OCI-LY3 (cell line): Measurements from ENCODE around the gene C5AR1.

Experiments
- H2AFZ ChIP-seq: fragments of 200-600, 300-600 bp; shearing (Covaris generic); 2 replicates; pipeline ENCODE4 v1.6.0; 2014; ENCODE audit warnings: antibody characterized with exemption, low read depth, low read length
- H3K27ac ChIP-seq: fragments of 200-600, 300-600 bp; sonication (generic); 2 replicates; pipeline ENCODE4 v1.5.1; 2014; ENCODE audit warnings: mild to moderate bottlenecking, low read length, moderate library complexity, mixed read lengths
- H3K27me3 ChIP-seq: fragments of 200-600, 300-600 bp; sonication (generic); 2 replicates; pipeline ENCODE4 v1.6.1; 2014; ENCODE audit warnings: low read depth, low read length, mixed read lengths
- H3K36me3 ChIP-seq: fragments of 200-600, 300-600 bp; sonication (generic); replicated peaks from 2 replicates; pipeline ENCODE3; 2014; ENCODE audit warnings: low read depth, low read length, mixed read lengths
- H3K4me1 ChIP-seq: fragments of 300-600, 200-600 bp; sonication (generic); 2 replicates; pipeline ENCODE4 v1.6.1; 2014; ENCODE audit warnings: low read length, mixed read lengths
- H3K4me2 ChIP-seq: fragments of 200-600, 300-600 bp; sonication (generic); 2 replicates; pipeline ENCODE4 v1.6.1; 2014; ENCODE audit warnings: low read length, mixed read lengths
- H3K4me3 ChIP-seq: fragments of 300-600, 200-600 bp; sonication (generic); 2 replicates; pipeline ENCODE4 v1.5.1; 2014; ENCODE audit warnings: antibody characterized with exemption, mild to moderate bottlenecking, low read length, moderate library complexity
- H3K79me2 ChIP-seq: fragments of 300-600, 200-600 bp; shearing (Covaris generic); 2 replicates; pipeline ENCODE4 v1.6.1; 2014; ENCODE audit warnings: mild to moderate bottlenecking, low read length, mixed read lengths
- H3K9ac ChIP-seq: fragments of 300-600, 200-600 bp; shearing (Covaris generic); 2 replicates; pipeline ENCODE4 v1.6.0; 2014; ENCODE audit warnings: mild to moderate bottlenecking, low read length, moderate library complexity
- H3K9me3 ChIP-seq: fragments of 200-600, 300-600 bp; shearing (Covaris generic); 2 replicates; pipeline ENCODE4 v1.6.1; 2014; ENCODE audit warnings: low read length, mixed read lengths; ENCODE audit not compliant: insufficient read depth
- H4K20me1 ChIP-seq: fragments of 200-600, 300-600 bp; sonication (generic); 2 replicates; pipeline ENCODE4 v1.6.1; 2016; ENCODE audit warnings: low read length, mixed read lengths; ENCODE audit not compliant: insufficient read depth
- EZH2phosphoT487 ChIP-seq: fragments of 200-600 bp; shearing (Covaris generic); IDR thresholded peaks from 2 replicates; pipeline ENCODE4 v1.6.1; 2018; ENCODE audit warnings: antibody characterized with exemption, mixed run types, low read depth
- TF ChIP-seq, protein P1 (sequence below): fragments of 200-600, 300-600 bp; sonication (generic); IDR thresholded peaks from 2 replicates; pipeline ENCODE4 v1.5.1; 2014; ENCODE audit warnings: antibody characterized with exemption, low read length, low read depth

C5AR1 gene

DNA sequence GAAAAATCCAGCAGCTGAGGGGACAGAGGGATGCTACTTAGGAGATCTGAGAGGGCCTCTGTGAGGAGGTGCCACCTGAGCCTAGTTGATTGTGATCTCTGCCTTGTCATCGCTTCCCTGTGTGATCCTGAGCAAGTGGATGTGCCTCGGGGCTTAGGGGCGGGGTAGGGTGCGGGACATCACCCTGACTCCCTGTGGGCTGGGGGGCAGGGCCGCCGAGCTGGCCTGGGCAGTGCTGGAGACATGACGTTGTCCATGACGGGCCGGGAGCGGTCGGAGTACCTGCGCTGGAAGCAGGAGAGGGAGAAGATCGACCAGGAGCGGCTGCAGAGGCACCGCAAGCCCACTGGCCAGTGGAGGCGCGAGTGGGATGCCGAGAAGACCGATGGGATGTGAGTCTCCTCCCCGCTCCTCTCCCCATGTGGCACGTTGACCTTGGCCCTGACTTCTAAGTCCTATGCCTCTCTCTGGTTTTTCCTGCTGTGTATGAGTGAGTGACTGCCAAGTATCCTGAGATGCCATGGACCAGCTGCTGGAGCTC is 43.2 kb upstream of the C5AR1 start:
- Histone ChIP-seq H2AFZ (no peak overlapping the region), H3K36me3 (peaks cover 17% of the 10 kb centered on the region), H3K9me3 (no peaks in the 10 kb centered on the region), H4K20me1 (no peaks in the 10 kb centered on the region), H3K4me3 (no peak overlapping the region), H3K27me3 (no peaks in the 10 kb centered on the region), H3K4me1 (no peaks in the 10 kb centered on the region), H3K4me2 (no peak overlapping the region), H3K79me2 (no peaks in the 10 kb centered on the region), H3K9ac (no peak overlapping the region), H3K27ac (no peak overlapping the region)
- TF ChIP-seq, protein P1, sequence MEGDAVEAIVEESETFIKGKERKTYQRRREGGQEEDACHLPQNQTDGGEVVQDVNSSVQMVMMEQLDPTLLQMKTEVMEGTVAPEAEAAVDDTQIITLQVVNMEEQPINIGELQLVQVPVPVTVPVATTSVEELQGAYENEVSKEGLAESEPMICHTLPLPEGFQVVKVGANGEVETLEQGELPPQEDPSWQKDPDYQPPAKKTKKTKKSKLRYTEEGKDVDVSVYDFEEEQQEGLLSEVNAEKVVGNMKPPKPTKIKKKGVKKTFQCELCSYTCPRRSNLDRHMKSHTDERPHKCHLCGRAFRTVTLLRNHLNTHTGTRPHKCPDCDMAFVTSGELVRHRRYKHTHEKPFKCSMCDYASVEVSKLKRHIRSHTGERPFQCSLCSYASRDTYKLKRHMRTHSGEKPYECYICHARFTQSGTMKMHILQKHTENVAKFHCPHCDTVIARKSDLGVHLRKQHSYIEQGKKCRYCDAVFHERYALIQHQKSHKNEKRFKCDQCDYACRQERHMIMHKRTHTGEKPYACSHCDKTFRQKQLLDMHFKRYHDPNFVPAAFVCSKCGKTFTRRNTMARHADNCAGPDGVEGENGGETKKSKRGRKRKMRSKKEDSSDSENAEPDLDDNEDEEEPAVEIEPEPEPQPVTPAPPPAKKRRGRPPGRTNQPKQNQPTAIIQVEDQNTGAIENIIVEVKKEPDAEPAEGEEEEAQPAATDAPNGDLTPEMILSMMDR = no peak
- TF ChIP-seq EZH2phosphoT487 = no peak

DNA sequence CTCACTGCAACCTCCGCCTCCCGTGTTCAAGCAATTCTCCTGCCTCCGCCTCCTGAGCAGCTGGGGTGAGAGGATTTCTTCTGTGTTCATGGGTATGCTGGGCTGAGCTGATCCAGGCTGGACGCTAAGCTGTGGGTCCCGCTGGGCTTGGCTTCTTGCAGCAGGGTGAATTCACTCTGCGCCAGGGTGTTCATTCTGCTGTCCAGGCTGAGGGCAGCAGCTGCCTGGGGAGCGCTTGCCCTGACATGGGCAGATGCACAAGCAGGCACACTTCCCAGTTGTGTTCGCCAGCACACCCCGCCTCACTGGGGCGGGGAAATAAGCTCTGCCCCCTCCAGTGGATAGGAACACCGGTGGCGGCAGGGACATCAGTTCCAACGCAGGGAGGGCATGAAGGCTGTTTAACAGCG is 42.3 kb upstream of the C5AR1 start:
- Histone ChIP-seq H3K4me1 (no peaks in the 10 kb centered on the region), H3K36me3 (peaks cover 14% of the 10 kb centered on the region), H3K4me2 (no peak overlapping the region), H4K20me1 (no peaks in the 10 kb centered on the region), H3K27ac (no peak overlapping the region), H3K9me3 (no peaks in the 10 kb centered on the region), H3K9ac (no peak overlapping the region), H3K79me2 (no peaks in the 10 kb centered on the region), H3K4me3 (no peak overlapping the region), H2AFZ (no peak overlapping the region), H3K27me3 (no peaks in the 10 kb centered on the region)
- TF ChIP-seq EZH2phosphoT487 = no peak
- TF ChIP-seq, protein P1 = no peak

DNA sequence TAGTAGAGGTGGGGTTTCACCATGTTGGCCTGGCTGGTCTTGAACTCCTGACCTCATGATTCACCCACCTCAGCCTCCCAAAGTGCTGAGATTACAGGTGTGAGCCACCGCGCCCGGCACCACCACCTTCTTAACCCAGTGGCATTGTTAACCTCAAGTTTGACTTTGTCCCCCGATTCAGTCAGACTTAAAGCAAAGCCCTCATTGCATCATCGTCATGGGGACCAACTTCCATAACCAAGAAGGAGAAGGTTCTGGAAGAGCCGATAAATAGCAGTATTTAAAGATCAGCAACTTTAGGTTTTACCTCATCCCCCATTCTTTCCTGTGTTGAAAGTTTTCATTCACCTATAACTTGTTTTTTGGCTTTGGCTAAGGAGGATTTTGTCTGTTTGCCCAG is 41.6 kb upstream of the C5AR1 start:
- H3K4me3 ChIP-seq = no peak overlapping the region
- no peak overlapping the region for H2AFZ ChIP-seq
- no peaks in the 10 kb centered on the region for H4K20me1 ChIP-seq
- TF ChIP-seq, protein P1 = no peak
- TF ChIP-seq EZH2phosphoT487 = no peak
- H3K27me3 ChIP-seq = no peaks in the 10 kb centered on the region
- H3K4me1 ChIP-seq = peaks cover 6% of the 10 kb centered on the region
- H3K4me2 ChIP-seq = no peak overlapping the region
- no peaks in the 10 kb centered on the region for H3K9me3 ChIP-seq
- H3K9ac ChIP-seq = no peak overlapping the region
- no peak overlapping the region for H3K27ac ChIP-seq
- no peaks in the 10 kb centered on the region for H3K79me2 ChIP-seq
- peaks cover 11% of the 10 kb centered on the region for H3K36me3 ChIP-seq

DNA sequence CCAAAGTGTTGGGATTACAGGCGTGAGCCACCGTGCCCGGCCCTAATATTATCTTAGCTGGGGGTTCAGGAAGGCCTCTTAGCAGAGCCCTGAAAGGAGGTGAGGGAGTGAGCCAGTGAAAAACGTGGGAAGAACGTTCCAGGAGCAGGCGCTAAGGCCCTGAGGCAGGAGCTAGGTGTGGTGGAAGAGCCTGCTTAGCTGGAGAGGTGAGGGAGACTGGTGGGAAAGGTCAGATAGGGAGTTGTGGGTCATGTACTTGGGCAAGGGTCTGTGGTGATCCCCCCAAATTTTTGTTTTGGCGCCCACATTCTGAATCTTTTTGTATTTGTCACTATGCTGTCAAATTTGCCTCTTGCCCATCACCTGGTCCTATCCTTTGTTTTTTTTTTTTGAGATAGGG is 40.1 kb upstream of the C5AR1 start:
- no peak overlapping the region for H3K9ac ChIP-seq
- H3K36me3 ChIP-seq = peaks cover 11% of the 10 kb centered on the region
- TF ChIP-seq EZH2phosphoT487 = no peak
- TF ChIP-seq, protein P1 = no peak
- H3K9me3 ChIP-seq = no peaks in the 10 kb centered on the region
- no peaks in the 10 kb centered on the region for H4K20me1 ChIP-seq
- peaks cover 6% of the 10 kb centered on the region for H3K4me1 ChIP-seq
- H3K79me2 ChIP-seq = no peaks in the 10 kb centered on the region
- H3K27ac ChIP-seq = no peak overlapping the region
- H3K27me3 ChIP-seq = no peaks in the 10 kb centered on the region
- no peak overlapping the region for H3K4me2 ChIP-seq
- H3K4me3 ChIP-seq = no peak overlapping the region
- H2AFZ ChIP-seq = no peak overlapping the region
